GM15510 (cell line): ENCODE results near the gene SPNS3.

ENCODE experiments used
- POLR2A ChIP-seq: IDR thresholded peaks from 3 replicates; pipeline ENCODE4 v1.6.1; 2011; ENCODE audit warnings: borderline replicate concordance; ENCODE audit not compliant: insufficient read length; ENCODE audit errors: extremely low read depth

SPNS3 gene

GRCh38 chr17:4445731-4446130, 12.0 kb downstream of the SPNS3 start:
- no peak for TF ChIP-seq POLR2A

- TF ChIP-seq POLR2A: no peak
These were observed 12.8 kb downstream of the SPNS3 start for GRCh38 chr17:4446326-4447071.

DNA sequence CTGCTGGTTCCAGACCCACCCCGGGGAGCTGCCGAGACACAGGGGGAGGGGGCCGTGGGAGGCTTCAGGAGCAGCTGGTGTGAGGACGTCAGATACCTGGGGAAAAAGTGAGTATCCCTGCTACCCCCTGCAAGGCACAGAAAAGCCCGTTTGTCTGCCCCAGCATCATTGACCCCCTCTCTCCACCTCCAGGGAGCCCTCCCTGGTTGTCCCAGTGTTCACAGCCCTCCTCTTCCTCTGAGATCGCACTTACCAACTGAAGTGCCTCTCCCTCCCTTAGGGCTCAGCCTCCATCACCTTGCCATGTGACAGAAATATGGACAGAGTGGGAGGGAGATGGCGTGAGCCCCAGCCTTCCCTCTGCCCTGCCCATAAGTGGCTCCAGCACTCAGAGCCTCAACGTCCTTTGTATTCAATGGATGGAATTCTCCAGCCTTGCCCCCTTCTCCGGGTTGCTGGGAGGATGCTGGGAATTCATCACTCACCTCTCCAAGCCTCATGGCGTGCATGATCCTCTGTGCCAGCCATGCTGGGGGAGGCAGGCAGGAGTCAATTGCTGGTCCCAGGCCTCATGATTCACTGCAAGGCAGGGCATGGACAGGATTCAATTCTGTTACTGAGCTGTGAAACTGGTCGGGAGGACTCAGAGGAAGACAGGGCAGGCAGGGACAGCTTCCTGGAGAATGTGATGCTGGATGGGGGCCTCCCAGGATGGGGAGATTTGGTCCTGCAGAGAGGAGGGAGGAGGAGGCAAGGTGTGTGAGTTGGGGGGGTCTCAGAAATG, 14.6 kb downstream of the SPNS3 start:
- TF ChIP-seq POLR2A: no peak

DNA sequence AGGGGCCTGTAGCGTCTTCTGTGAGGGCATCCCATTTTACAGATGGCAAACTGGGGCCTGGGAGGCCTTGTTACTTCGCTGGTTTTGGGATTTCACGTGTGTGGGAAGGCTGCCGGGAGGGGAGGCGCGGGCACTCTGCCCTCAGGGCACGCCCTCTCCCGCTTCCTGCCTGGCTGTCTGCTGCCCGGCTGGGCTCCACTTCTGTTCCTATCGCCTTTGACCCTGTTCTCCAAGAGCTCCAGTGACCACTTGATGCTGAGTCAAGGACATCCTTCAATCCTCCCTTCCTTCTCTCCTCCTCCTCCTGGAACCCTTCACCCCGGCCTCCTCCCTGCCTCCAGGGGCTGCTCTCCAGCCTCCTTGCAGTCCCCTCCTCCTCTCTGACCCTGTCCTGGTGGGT, 16.0 kb downstream of the SPNS3 start:
- TF ChIP-seq POLR2A: no peak

- no peak for TF ChIP-seq POLR2A
These were observed 17.1 kb downstream of the SPNS3 start for GRCh38 chr17:4450710-4451316.

DNA sequence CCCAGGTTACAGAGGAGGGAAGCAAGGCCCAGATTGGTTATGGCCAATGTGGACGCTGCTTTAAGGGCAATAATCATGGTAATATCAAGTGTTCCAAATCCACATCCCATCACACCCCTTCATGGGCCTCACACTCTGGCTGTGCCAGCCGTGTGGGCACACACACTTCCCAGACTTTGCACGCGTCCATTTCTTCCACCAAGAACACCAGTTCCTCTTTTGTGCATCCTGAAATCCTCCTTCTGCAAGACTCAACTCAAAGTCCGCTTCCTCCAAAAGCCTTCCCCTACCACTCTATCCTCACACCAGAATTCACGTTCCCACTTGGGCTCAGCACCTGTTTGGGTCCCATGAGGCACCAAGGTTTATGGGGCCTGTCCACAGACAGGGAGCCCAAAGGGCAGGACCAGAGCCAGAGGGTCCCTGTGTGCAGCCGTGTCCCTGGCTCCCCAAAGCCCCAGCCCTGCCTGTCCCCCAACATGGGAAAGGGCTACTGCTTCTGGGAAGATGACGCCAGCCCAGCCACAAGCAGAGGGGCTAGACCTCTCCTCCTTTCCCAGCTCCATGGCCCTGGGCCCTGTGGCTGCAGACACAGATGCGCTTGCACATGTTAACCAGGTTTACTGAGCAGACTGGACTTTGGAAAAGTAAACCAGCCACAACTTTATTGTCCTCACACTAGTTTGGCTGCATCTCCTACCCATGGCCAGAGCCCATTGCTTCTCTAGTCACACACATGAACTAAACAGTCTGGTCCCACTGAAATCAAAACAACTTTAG, 20.3 kb downstream of the SPNS3 start:
- TF ChIP-seq POLR2A: no peak

DNA sequence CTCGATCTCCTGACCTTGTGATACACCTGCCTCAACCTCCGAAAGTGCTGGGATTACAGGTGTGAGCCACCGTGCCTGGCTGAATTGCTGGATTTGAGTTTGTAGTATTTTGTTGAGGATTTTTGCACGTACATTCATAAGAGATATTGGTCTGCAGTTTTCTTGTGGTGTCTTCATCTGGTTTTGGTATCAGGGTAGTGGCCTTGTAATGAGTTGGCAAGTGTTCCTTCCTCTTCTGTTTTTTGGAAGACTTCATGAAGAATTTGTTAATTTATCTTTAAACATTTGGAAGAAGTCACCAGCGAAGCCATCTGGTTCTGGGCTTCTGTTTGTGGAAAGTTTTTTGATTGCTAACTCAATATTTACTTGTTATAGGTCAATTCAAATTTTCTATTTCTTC, 26.9 kb downstream of the SPNS3 start:
- no peak for TF ChIP-seq POLR2A

GRCh38 chr17:4463818-4464476, 30.2 kb downstream of the SPNS3 start:
- no peak for TF ChIP-seq POLR2A

- TF ChIP-seq POLR2A: no peak
These were observed 32.0 kb downstream of the SPNS3 start for GRCh38 chr17:4465786-4466185.

DNA sequence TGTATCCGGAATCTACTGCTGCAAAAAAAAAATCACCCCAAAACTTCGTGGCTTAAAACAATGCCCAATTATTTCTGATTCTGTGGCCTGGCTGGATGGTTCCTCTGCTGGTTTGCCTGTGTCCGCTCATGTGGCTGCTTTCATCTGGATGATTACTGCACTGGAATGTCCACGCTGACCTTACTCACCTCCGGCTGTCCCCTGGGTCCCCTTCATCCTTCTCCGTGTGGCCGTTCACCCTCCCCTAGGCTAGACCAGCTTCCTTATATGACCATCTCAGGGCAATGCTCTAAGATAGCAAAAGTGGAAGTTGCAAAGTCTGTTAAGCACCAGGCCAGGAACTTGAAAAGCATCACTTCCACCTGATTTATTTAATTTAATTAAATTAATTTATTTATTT, 33.5 kb downstream of the SPNS3 start:
- no peak for TF ChIP-seq POLR2A

DNA sequence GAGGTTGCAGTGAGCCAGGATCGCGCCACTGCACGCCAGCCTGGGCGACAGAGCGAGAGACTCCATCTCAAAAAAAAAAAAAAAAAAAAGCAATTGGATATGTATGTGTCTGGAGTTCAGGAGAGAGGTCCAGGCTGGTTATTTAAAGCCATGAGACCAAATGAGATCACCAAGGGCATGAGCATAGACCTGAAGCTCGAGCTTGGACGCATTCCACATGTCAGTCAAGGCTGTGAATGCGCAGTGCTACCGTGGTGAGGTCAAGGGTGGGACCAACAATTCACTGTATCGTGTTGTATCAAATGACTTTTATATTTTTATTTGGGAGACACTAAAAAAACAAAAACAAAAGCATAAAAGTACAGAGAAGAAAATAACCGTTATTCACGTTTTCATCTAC, 35.8 kb downstream of the SPNS3 start:
- TF ChIP-seq POLR2A: no peak

DNA sequence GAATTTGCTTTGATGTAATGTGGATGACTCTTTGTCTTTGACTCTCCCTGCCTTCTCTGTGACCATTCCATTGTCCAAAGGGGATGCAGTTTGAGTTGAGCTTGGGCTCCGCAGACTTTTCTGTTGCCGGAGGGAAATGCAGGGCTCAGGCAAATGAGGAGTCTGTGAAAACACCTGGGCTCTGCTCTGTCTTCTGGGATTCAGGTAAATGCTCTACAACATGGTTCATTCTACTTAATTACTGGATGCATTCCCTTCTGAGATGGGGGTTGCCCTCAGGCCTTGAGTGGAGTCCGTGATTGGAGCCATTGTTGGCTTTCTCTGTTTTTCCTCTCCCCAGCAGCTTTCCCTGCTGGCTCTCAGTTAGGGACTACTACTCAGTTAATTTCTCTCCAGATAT, 38.5 kb downstream of the SPNS3 start:
- no peak for TF ChIP-seq POLR2A

GRCh38 chr17:4474093-4474492, 40.4 kb downstream of the SPNS3 start:
- TF ChIP-seq POLR2A: no peak

- no peak for TF ChIP-seq POLR2A
These were observed 41.3 kb downstream of the SPNS3 start for GRCh38 chr17:4475001-4475400.
